ENCODE data around the gene CD200. TPM values are rescaled to one million over a fixed set of nuclear protein-coding genes. Genes with fewer than 3 reads are reported as not detected.

Gene CD200
- total RNA-seq, 1 experiment from 2014 or later, result 46.8 TPM

GRCh38 chr3:112409041-112409440 lies 76.1 kb downstream of the CD200 start:
- no peak for DNase-seq (ENCODE audit: low spot score)
- Mint-ChIP-seq H3K4me1 (peaks cover 64% of the 10 kb centered on the region), H3K36me3 (peaks cover 10% of the 10 kb centered on the region), H3K9me3 (peaks cover 15% of the 10 kb centered on the region), H3K27me3 (ENCODE audit: low read depth) (no peaks in the 10 kb centered on the region; the same call in 1 of the 2 replicates), H3K4me3 (no peak overlapping the region), H3K27ac (0 out of 2 replicates have a peak overlapping the region, but pooled peaks have one; percentile 21)
- no peak for ATAC-seq
- ChIA-PET POLR2A (no interaction called here), CTCF (no interaction called here)
- TF ChIP-seq SMAD4 (CRISPR knock-in tag; IDR thresholded peaks at IDR 0.05) (no peak), NR1H2 (CRISPR knock-in tag; IDR thresholded peaks at IDR 0.05) (no peak), FOXK1 (CRISPR knock-in tag; IDR thresholded peaks at IDR 0.05) (no peak), ZNF263 (CRISPR knock-in tag; IDR thresholded peaks at IDR 0.05; ENCODE audit: low read depth) (no peak), ARID4B (CRISPR knock-in tag; IDR thresholded peaks at IDR 0.05; ENCODE audit: borderline replicate concordance) (no peak), RELA (CRISPR knock-in tag; IDR thresholded peaks at IDR 0.05; ENCODE audit: borderline replicate concordance) (no peak), RORB (CRISPR knock-in tag; IDR thresholded peaks at IDR 0.05) (no peak), ZNF425 (CRISPR knock-in tag; conservative IDR thresholded peaks at IDR 0.05) (no peak), NR3C1 (CRISPR knock-in tag; conservative IDR thresholded peaks at IDR 0.05; ENCODE audit: low read depth) (no peak), TP53 (CRISPR knock-in tag; IDR thresholded peaks at IDR 0.05) (no peak), E2F5 (CRISPR knock-in tag; IDR thresholded peaks at IDR 0.05) (no peak)

- POLR2A ChIA-PET, result no interaction called here
- Mint-ChIP-seq H3K27ac (no peak overlapping the region), H3K4me3 (no peak overlapping the region), H3K4me1 (peaks cover 51% of the 10 kb centered on the region), H3K27me3 (ENCODE audit: low read depth) (no peaks in the 10 kb centered on the region; the same call in 1 of the 2 replicates), H3K36me3 (peaks cover 24% of the 10 kb centered on the region), H3K9me3 (peaks cover 18% of the 10 kb centered on the region)
- ATAC-seq (no peak), DNase-seq (ENCODE audit: low spot score) (no peak)
- CTCF ChIA-PET, result no interaction called here
- TF ChIP-seq ZNF263 (CRISPR knock-in tag; IDR thresholded peaks at IDR 0.05; ENCODE audit: low read depth) (no peak), ZBTB21 (CRISPR knock-in tag; IDR thresholded peaks at IDR 0.05; ENCODE audit: borderline replicate concordance) (no peak), EMX1 (CRISPR knock-in tag; IDR thresholded peaks at IDR 0.05) (no peak), STAT6 (CRISPR knock-in tag; conservative IDR thresholded peaks at IDR 0.05; ENCODE audit: low read depth) (no peak), ZNF219 (CRISPR knock-in tag; IDR thresholded peaks at IDR 0.05; ENCODE audit: borderline replicate concordance) (no peak), IRF2 (CRISPR knock-in tag; IDR thresholded peaks at IDR 0.05; ENCODE audit: borderline replicate concordance, low read depth) (no peak), CBFB (CRISPR knock-in tag; IDR thresholded peaks at IDR 0.05; ENCODE audit: low read depth) (no peak), RELA (CRISPR knock-in tag; IDR thresholded peaks at IDR 0.05; ENCODE audit: borderline replicate concordance) (no peak), HMGXB4 (CRISPR knock-in tag; IDR thresholded peaks at IDR 0.05) (no peak), ZNF423 (CRISPR knock-in tag; IDR thresholded peaks at IDR 0.05) (no peak), FOXP4 (CRISPR knock-in tag; IDR thresholded peaks at IDR 0.05) (no peak)
Observed at GRCh38 chr3:112411425-112411824, 78.5 kb downstream of the CD200 start.

Data from WTC11 (cell line).